Measurements from ENCODE around the gene MST1. TPM values are rescaled to one million over a fixed set of nuclear protein-coding genes. Genes with fewer than 3 reads are reported as not detected.
A peak's percentile ranks its signal among the peaks of the same experiment; 100 is the strongest.

MST1 gene
- total RNA-seq, 2 experiments from 2014 or later: 3.8 to 4.7 TPM

GRCh38 chr3:49707113-49707480, 17.8 kb upstream of the MST1 start:
- ChIA-PET CTCF (no interaction called here), POLR2A (no interaction called here)
- peaks cover 7% of the 10 kb centered on the region for H3K36me3 Mint-ChIP-seq (ENCODE audit: low read depth)
- peaks cover 16% of the 10 kb centered on the region for H3K4me1 Mint-ChIP-seq (ENCODE audit: low read depth)
- no peak overlapping the region for H3K27ac Mint-ChIP-seq
- H3K4me3 Mint-ChIP-seq: no peak overlapping the region
- no peaks in the 10 kb centered on the region for H3K9me3 Mint-ChIP-seq (ENCODE audit: insufficient read depth)
- DNase-seq: no peak
- no peak for ATAC-seq
- H3K27me3 Mint-ChIP-seq (ENCODE audit: low read depth): no peaks in the 10 kb centered on the region

DNA sequence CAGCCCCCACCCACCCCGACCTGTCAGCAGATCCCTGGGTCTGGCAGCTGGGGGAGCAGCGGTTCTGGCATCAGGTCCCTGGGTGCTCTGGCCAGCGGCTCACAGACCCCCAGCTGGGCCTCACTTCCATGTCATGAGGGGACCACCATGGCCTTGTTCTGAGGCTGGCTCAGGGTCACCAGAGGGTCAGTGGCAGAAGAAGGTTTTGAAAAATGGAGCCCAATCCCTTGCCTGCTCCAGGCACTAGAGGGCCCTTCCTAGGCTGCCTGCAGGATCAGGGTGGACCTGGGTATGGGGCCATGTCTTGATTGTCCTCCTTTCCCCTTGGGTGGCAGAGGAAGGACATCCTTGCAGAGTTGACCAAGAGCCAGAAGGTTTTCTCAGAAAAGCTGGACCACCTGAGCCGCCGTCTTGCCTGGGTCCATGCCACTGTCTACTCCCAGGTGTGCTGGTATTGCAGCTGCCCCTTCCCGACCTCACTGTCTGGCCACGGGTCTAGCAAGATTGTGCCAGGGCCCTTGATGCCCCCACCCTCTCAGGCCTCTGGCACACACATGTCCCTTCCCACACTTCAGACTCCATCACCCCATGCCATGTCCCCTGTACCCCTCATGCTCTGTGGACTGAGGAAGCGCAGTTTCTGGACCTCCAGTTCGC, 17.3 kb upstream of the MST1 start:
- no peak for ATAC-seq
- POLR2A ChIA-PET: no interaction called here
- Mint-ChIP-seq H3K27me3 (ENCODE audit: low read depth) (no peaks in the 10 kb centered on the region), H3K9me3 (ENCODE audit: insufficient read depth) (no peaks in the 10 kb centered on the region), H3K27ac (no peak overlapping the region), H3K36me3 (ENCODE audit: low read depth) (peaks cover 7% of the 10 kb centered on the region), H3K4me3 (no peak overlapping the region), H3K4me1 (ENCODE audit: low read depth) (peaks cover 11% of the 10 kb centered on the region)
- CTCF ChIA-PET: no interaction called here
- DNase-seq: no peak

DNA sequence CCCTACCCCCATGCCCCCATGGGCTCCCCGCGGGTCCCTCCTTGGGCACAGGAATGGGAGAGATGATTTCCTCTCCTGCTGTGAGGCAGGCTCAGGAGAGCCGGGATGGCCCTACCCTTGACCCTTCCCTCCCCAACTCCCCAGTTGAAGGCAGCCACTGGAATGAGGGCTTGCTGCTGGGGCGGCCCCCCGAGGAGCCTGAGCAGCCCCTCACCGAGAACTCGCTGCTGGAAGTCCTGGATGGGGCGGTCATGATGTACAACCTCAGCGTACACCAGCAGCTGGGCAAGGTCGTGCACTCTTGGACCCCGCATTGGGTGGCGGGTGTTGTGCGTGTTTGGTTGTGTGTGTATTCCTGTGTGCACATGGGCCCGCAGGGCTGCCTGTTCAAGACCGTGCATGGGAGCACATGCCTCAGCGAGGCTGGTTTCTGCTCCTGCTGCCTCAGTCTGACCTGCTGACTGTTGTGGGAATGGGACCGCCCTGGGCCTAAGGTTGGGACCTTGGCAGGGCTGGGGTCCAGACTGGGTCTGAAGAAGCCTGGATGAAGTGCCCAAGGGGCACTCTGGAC, 16.2 kb upstream of the MST1 start:
- Mint-ChIP-seq H3K27me3 (ENCODE audit: low read depth) (no peaks in the 10 kb centered on the region), H3K4me3 (no peak overlapping the region), H3K9me3 (ENCODE audit: insufficient read depth) (no peaks in the 10 kb centered on the region), H3K36me3 (ENCODE audit: low read depth) (peaks cover 4% of the 10 kb centered on the region), H3K27ac (no peak overlapping the region), H3K4me1 (ENCODE audit: low read depth) (no peaks in the 10 kb centered on the region)
- ATAC-seq (no peak), DNase-seq (no peak)
- ChIA-PET POLR2A (interaction anchor here (0.5 kb wide), 1 partner anchor 45 kb away, joined by 3 read pairs; no protein-coding TSS in a partner anchor), CTCF (no interaction called here)

DNA sequence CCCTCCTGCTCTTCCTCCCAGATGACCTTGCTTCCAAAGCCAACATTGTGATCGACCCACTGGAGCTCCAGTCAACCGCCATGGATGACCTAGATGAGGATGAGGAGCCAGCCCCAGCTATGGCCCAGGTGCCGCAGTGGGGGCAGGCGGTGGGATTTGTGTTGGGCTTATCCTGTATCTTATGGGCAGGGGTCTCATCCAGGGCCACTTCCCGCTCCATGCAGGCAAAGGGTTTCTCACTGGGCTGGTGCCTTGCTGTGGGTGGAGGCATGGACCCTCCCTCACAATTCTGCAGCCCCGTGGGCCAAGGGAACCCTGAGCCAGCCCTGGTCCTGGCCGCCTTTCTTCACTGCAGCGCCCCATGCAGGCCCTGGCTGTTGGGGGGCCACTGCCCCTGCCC, 15.4 kb upstream of the MST1 start:
- ATAC-seq (no peak), DNase-seq (no peak)
- no peaks in the 10 kb centered on the region for H3K27me3 Mint-ChIP-seq (ENCODE audit: low read depth)
- H3K4me3 Mint-ChIP-seq: no peak overlapping the region
- ChIA-PET POLR2A (no interaction called here), CTCF (interaction anchor here (1.8 to 3.4 kb wide), 3 partner anchors 14 to 165 kb away, joined by 8 to 11 read pairs (median 10); partner anchors contain the start of gene AMIGO3)
- H3K36me3 Mint-ChIP-seq (ENCODE audit: low read depth): peaks cover 4% of the 10 kb centered on the region
- H3K4me1 Mint-ChIP-seq (ENCODE audit: low read depth): no peaks in the 10 kb centered on the region
- H3K9me3 Mint-ChIP-seq (ENCODE audit: insufficient read depth): no peaks in the 10 kb centered on the region
- H3K27ac Mint-ChIP-seq: no peak overlapping the region

GRCh38 chr3:49703956-49704355, 14.7 kb upstream of the MST1 start:
- H3K36me3 Mint-ChIP-seq (ENCODE audit: low read depth): peaks cover 4% of the 10 kb centered on the region
- ATAC-seq (no peak), DNase-seq (no peak)
- ChIA-PET POLR2A (interaction anchor here (1.0 kb wide), 1 partner anchor 15 kb away, joined by 4 read pairs; no protein-coding TSS in a partner anchor), CTCF (interaction anchor here (0.6 to 3.7 kb wide), 7 partner anchors 8 to 164 kb away, joined by 3 to 19 read pairs (median 8); partner anchors contain the start of gene AMIGO3)
- H3K9me3 Mint-ChIP-seq (ENCODE audit: insufficient read depth): no peaks in the 10 kb centered on the region
- no peak overlapping the region for H3K27ac Mint-ChIP-seq
- no peaks in the 10 kb centered on the region for H3K27me3 Mint-ChIP-seq (ENCODE audit: low read depth)
- H3K4me3 Mint-ChIP-seq: no peak overlapping the region
- no peaks in the 10 kb centered on the region for H3K4me1 Mint-ChIP-seq (ENCODE audit: low read depth)

DNA sequence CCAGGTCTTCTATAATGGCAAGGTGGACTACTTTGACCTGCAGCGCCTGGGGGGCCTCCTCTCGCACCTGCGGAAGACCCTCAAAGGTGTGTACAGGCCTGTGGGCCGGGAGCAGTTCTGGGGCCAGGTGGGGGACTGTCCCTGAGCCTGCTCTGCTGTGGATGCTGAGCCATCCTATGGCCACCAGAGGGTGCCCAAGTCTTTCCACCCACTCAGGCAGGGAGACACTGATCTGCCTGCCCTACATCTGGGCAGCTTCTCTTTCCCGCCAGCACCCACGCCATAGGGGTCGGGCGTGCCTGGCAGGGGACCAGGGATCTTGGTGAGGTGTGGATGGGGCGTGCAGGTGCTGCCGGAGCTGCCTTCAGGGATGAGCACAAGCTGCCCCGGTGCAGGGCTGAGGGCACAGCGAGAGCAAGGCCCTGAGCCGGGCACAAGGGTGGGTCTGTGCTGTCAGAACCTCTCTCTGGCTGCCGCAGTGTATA, 14.2 kb upstream of the MST1 start:
- ChIA-PET CTCF (interaction anchor here (0.6 to 3.7 kb wide), 8 partner anchors 8 to 203 kb away, joined by 3 to 19 read pairs (median 7); partner anchors contain the start of gene AMIGO3), POLR2A (interaction anchor here (1.0 kb wide), 1 partner anchor 15 kb away, joined by 4 read pairs; no protein-coding TSS in a partner anchor)
- ATAC-seq (peak; percentile 96), DNase-seq (peak; percentile 79)
- H3K4me1 Mint-ChIP-seq (ENCODE audit: low read depth): no peaks in the 10 kb centered on the region
- no peak overlapping the region for H3K27ac Mint-ChIP-seq
- H3K9me3 Mint-ChIP-seq (ENCODE audit: insufficient read depth): no peaks in the 10 kb centered on the region
- H3K4me3 Mint-ChIP-seq: no peak overlapping the region
- H3K27me3 Mint-ChIP-seq (ENCODE audit: low read depth): no peaks in the 10 kb centered on the region
- peaks cover 4% of the 10 kb centered on the region for H3K36me3 Mint-ChIP-seq (ENCODE audit: low read depth)

DNA sequence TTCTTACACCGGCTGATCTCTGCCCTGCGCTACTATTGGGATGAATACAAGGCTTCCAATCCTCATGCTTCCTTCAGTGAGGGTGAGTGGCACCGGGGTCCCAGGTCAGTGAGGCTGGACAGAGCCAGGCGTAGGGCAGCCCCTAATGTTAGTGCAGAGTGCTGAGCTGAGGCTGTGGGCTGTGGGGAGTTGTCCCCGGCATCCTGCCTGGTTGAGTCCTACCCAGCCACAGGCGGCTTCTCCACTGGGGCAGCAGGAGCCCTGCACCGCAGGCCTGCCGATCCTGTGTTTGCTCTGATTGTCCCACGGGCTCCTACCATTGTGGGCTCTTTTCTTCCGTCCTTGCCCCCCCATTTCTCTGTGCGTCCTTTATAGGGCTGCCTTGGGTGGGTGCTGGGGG, 13.4 kb upstream of the MST1 start:
- ATAC-seq (no peak), DNase-seq (no peak)
- H3K4me1 Mint-ChIP-seq (ENCODE audit: low read depth): no peaks in the 10 kb centered on the region
- no peak overlapping the region for H3K4me3 Mint-ChIP-seq
- H3K27ac Mint-ChIP-seq: peak overlapping the region; percentile 57
- no peaks in the 10 kb centered on the region for H3K9me3 Mint-ChIP-seq (ENCODE audit: insufficient read depth)
- peaks cover 4% of the 10 kb centered on the region for H3K36me3 Mint-ChIP-seq (ENCODE audit: low read depth)
- POLR2A ChIA-PET: interaction anchor here (1.9 kb wide), 1 partner anchor 17 kb away, joined by 4 read pairs; the partner anchor contains the start of gene AMIGO3
- H3K27me3 Mint-ChIP-seq (ENCODE audit: low read depth): no peaks in the 10 kb centered on the region
- CTCF ChIA-PET: interaction anchor here (1.1 to 3.7 kb wide), 3 partner anchors 9 to 204 kb away, joined by 3 to 19 read pairs (median 11); partner anchors contain the start of gene AMIGO3

GRCh38 chr3:49701388-49702077, 12.3 kb upstream of the MST1 start:
- ATAC-seq (no peak), DNase-seq (no peak)
- ChIA-PET CTCF (interaction anchor here (0.7 to 3.7 kb wide), 15 partner anchors 10 to 205 kb away, joined by 3 to 19 read pairs (median 4); partner anchors contain the start of genes AMIGO3, CDHR4, GMPPB and INKA1), POLR2A (interaction anchor here (0.7 to 1.9 kb wide), 2 partner anchors 13 to 18 kb away, joined by 3 to 4 read pairs; partner anchors contain the start of gene AMIGO3)
- H3K4me1 Mint-ChIP-seq (ENCODE audit: low read depth): no peaks in the 10 kb centered on the region
- H3K4me3 Mint-ChIP-seq: no peak overlapping the region
- peaks cover 4% of the 10 kb centered on the region for H3K36me3 Mint-ChIP-seq (ENCODE audit: low read depth)
- H3K27ac Mint-ChIP-seq: no peak overlapping the region
- H3K27me3 Mint-ChIP-seq (ENCODE audit: low read depth): no peaks in the 10 kb centered on the region
- H3K9me3 Mint-ChIP-seq (ENCODE audit: insufficient read depth): no peaks in the 10 kb centered on the region

- Mint-ChIP-seq H3K4me1 (ENCODE audit: low read depth) (no peaks in the 10 kb centered on the region), H3K36me3 (ENCODE audit: low read depth) (peaks cover 4% of the 10 kb centered on the region), H3K4me3 (no peak overlapping the region), H3K27me3 (ENCODE audit: low read depth) (no peaks in the 10 kb centered on the region), H3K9me3 (ENCODE audit: insufficient read depth) (no peaks in the 10 kb centered on the region), H3K27ac (no peak overlapping the region)
- DNase-seq (no peak), ATAC-seq (no peak)
- ChIA-PET POLR2A (interaction anchor here (0.7 to 1.9 kb wide), 2 partner anchors 14 to 19 kb away, joined by 3 to 4 read pairs; partner anchors contain the start of gene AMIGO3), CTCF (interaction anchor here (0.7 to 3.7 kb wide), 14 partner anchors 11 to 206 kb away, joined by 3 to 19 read pairs (median 4); partner anchors contain the start of genes AMIGO3, CDHR4, GMPPB and INKA1)
These were observed 11.3 kb upstream of the MST1 start for GRCh38 chr3:49700453-49701128.

GRCh38 chr3:49700014-49700413, 10.7 kb upstream of the MST1 start:
- DNase-seq (no peak), ATAC-seq (no peak)
- Mint-ChIP-seq H3K4me3 (no peak overlapping the region), H3K27me3 (ENCODE audit: low read depth) (no peaks in the 10 kb centered on the region), H3K27ac (no peak overlapping the region), H3K4me1 (ENCODE audit: low read depth) (no peaks in the 10 kb centered on the region), H3K9me3 (ENCODE audit: insufficient read depth) (no peaks in the 10 kb centered on the region), H3K36me3 (ENCODE audit: low read depth) (peaks cover 4% of the 10 kb centered on the region)
- CTCF ChIA-PET: interaction anchor here (0.6 kb wide), 1 partner anchor 160 kb away, joined by 3 read pairs; no protein-coding TSS in a partner anchor
- POLR2A ChIA-PET: no interaction called here

- Mint-ChIP-seq H3K36me3 (ENCODE audit: low read depth) (peaks cover 4% of the 10 kb centered on the region), H3K27ac (no peak overlapping the region), H3K4me1 (ENCODE audit: low read depth) (no peaks in the 10 kb centered on the region), H3K4me3 (no peak overlapping the region), H3K9me3 (ENCODE audit: insufficient read depth) (no peaks in the 10 kb centered on the region), H3K27me3 (ENCODE audit: low read depth) (no peaks in the 10 kb centered on the region)
- POLR2A ChIA-PET: no interaction called here
- ATAC-seq (no peak), DNase-seq (no peak)
- CTCF ChIA-PET: interaction anchor here (0.6 to 1.1 kb wide), 2 partner anchors 140 to 159 kb away, joined by 3 read pairs; no protein-coding TSS in a partner anchor
These were observed 10.2 kb upstream of the MST1 start for GRCh38 chr3:49699281-49699979.
